ENCODE results near the gene PYGM. TPM values are rescaled to one million over a fixed set of nuclear protein-coding genes. Genes with fewer than 3 reads are reported as not detected.

Gene PYGM
- polyA plus RNA-seq, 1 experiment = 0.14 TPM

- no peak for DNase-seq (ENCODE audit: low read depth, low spot score)
- TF ChIP-seq, protein P1, sequence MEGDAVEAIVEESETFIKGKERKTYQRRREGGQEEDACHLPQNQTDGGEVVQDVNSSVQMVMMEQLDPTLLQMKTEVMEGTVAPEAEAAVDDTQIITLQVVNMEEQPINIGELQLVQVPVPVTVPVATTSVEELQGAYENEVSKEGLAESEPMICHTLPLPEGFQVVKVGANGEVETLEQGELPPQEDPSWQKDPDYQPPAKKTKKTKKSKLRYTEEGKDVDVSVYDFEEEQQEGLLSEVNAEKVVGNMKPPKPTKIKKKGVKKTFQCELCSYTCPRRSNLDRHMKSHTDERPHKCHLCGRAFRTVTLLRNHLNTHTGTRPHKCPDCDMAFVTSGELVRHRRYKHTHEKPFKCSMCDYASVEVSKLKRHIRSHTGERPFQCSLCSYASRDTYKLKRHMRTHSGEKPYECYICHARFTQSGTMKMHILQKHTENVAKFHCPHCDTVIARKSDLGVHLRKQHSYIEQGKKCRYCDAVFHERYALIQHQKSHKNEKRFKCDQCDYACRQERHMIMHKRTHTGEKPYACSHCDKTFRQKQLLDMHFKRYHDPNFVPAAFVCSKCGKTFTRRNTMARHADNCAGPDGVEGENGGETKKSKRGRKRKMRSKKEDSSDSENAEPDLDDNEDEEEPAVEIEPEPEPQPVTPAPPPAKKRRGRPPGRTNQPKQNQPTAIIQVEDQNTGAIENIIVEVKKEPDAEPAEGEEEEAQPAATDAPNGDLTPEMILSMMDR (IDR thresholded peaks at IDR 0.05; ENCODE audit: low read depth, low read length) = no peak
- no peaks in the 10 kb centered on the region for H3K9me3 ChIP-seq (ENCODE audit: control insufficient read depth, insufficient read depth, low read length)
- ChIA-PET CTCF (no interaction called here), POLR2A (no interaction called here)
- no peak overlapping the region for H3K27ac ChIP-seq (ENCODE audit: low read depth, low read length)
- no peak overlapping the region for H3K4me3 ChIP-seq (ENCODE audit: low read depth, low read length)
- no peaks in the 10 kb centered on the region for H3K27me3 ChIP-seq (ENCODE audit: control insufficient read depth, insufficient read depth, low read length)
Measured at GRCh38 chr11:64800303-64801157, 40.8 kb upstream of the PYGM start.

- no peak overlapping the region for H3K4me3 ChIP-seq (ENCODE audit: low read depth, low read length)
- no peak for DNase-seq (ENCODE audit: low read depth, low spot score)
- no peaks in the 10 kb centered on the region for H3K9me3 ChIP-seq (ENCODE audit: control insufficient read depth, insufficient read depth, low read length)
- TF ChIP-seq, protein P1 (IDR thresholded peaks at IDR 0.05; ENCODE audit: low read depth, low read length) = no peak
- POLR2A ChIA-PET = no interaction called here
- no peak overlapping the region for H3K27ac ChIP-seq (ENCODE audit: low read depth, low read length)
- CTCF ChIA-PET = no interaction called here
- no peaks in the 10 kb centered on the region for H3K27me3 ChIP-seq (ENCODE audit: control insufficient read depth, insufficient read depth, low read length)
Measured at GRCh38 chr11:64799623-64800302, 40.0 kb upstream of the PYGM start.

- H3K9me3 ChIP-seq (ENCODE audit: control insufficient read depth, insufficient read depth, low read length) = no peaks in the 10 kb centered on the region
- no peak overlapping the region for H3K4me3 ChIP-seq (ENCODE audit: low read depth, low read length)
- TF ChIP-seq, protein P1 (IDR thresholded peaks at IDR 0.05; ENCODE audit: low read depth, low read length) = no peak
- no peak overlapping the region for H3K27ac ChIP-seq (ENCODE audit: low read depth, low read length)
- H3K27me3 ChIP-seq (ENCODE audit: control insufficient read depth, insufficient read depth, low read length) = no peaks in the 10 kb centered on the region
- CTCF ChIA-PET = no interaction called here
- DNase-seq (ENCODE audit: low read depth, low spot score) = no peak
- POLR2A ChIA-PET = interaction anchor here (0.6 kb wide), 1 partner anchor 30 kb away, joined by 3 read pairs; no protein-coding TSS in a partner anchor
Measured at GRCh38 chr11:64799256-64799622, 39.5 kb upstream of the PYGM start.

GRCh38 chr11:64796757-64797541 lies 37.2 kb upstream of the PYGM start:
- ChIA-PET POLR2A (interaction anchor here (0.6 to 1.2 kb wide), 2 partner anchors 10 to 18 kb away, joined by 3 read pairs; no protein-coding TSS in a partner anchor), CTCF (no interaction called here)

More at GRCh38 chr11:64796757-64797541, 37.2 kb upstream of the PYGM start:
- no peaks in the 10 kb centered on the region for H3K27me3 ChIP-seq (ENCODE audit: control insufficient read depth, insufficient read depth, low read length)
- no peak overlapping the region for H3K4me3 ChIP-seq (ENCODE audit: low read depth, low read length)
- no peak overlapping the region for H3K27ac ChIP-seq (ENCODE audit: low read depth, low read length)
- no peaks in the 10 kb centered on the region for H3K9me3 ChIP-seq (ENCODE audit: control insufficient read depth, insufficient read depth, low read length)
- TF ChIP-seq, protein P1 (IDR thresholded peaks at IDR 0.05; ENCODE audit: low read depth, low read length) = no peak
- DNase-seq (ENCODE audit: low read depth, low spot score) = no peak
